ENCODE data around the gene NXPH4. TPM values are rescaled to one million over a fixed set of nuclear protein-coding genes. Genes with fewer than 3 reads are reported as not detected.

The NXPH4 gene
- total RNA-seq, 4 donors from 2014 or later, result 0.21 to 5.0 (median 2.5) TPM

GRCh38 chr12:57263096-57263495 is 46.5 kb downstream of the NXPH4 start:
- Histone ChIP-seq H3K4me3 (no peak overlapping the region), H3K4me1 (no peaks in the 10 kb centered on the region), H3K27ac (no peak overlapping the region), H3K9me3 (no peaks in the 10 kb centered on the region), H3K27me3 (no peaks in the 10 kb centered on the region), H3K36me3 (peaks cover 6 to 94% (median 11%) of the 10 kb centered on the region in 3 donors)
- WGBS, 2 donors, result 86 to 100% methylated on average over 2 of the region's 2 CpGs
- intact Hi-C loops (cut with DNase I), result no loop called here
- TF ChIP-seq POLR2A (IDR thresholded peaks at IDR 0.05), result no peak
- no peak for TF ChIP-seq CTCF (IDR thresholded peaks at IDR 0.05)
- no peak for DNase-seq

- TF ChIP-seq POLR2A (IDR thresholded peaks at IDR 0.05) (no peak), CTCF (IDR thresholded peaks at IDR 0.05) (no peak)
- H3K4me1 ChIP-seq, result no peaks in the 10 kb centered on the region
- no peaks in the 10 kb centered on the region for H3K9me3 ChIP-seq
- intact Hi-C loops (cut with DNase I), result loop anchor here (5.0 kb wide), 1 partner anchor 186 kb away; no protein-coding TSS in a partner anchor
- peaks cover 5 to 94% (median 13%) of the 10 kb centered on the region in 3 donors for H3K36me3 ChIP-seq
- no peak for DNase-seq
- H3K27ac ChIP-seq, result no peak overlapping the region
- H3K4me3 ChIP-seq, result no peak overlapping the region
- no peaks in the 10 kb centered on the region for H3K27me3 ChIP-seq
These were observed 50.1 kb downstream of the NXPH4 start for GRCh38 chr12:57266681-57267080.

DNA sequence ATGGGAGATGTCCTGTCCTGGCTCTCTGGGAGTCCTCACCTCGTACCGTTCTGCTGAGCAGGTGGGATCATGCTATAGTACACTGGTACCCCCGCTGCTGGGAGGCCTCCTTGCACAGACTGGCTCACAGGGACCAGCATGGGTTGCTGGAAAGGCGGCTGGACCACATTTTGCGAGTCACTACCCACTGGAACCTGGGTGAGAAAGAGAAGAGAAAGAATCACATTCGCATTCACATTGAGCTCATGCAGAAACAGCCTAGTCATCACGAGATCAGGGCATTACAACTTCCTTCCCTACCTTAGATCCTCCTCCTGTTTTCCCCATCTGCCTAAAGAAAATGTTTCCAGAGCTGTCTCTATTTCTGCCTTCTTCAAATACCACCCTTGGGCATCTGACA is 51.7 kb downstream of the NXPH4 start:
- Histone ChIP-seq H3K27me3 (no peaks in the 10 kb centered on the region), H3K4me1 (no peaks in the 10 kb centered on the region), H3K27ac (no peak overlapping the region), H3K36me3 (peaks cover 5 to 94% (median 13%) of the 10 kb centered on the region in 3 donors), H3K4me3 (no peak overlapping the region), H3K9me3 (no peaks in the 10 kb centered on the region)
- no peak for TF ChIP-seq CTCF (IDR thresholded peaks at IDR 0.05)
- no peak for TF ChIP-seq POLR2A (IDR thresholded peaks at IDR 0.05)
- DNase-seq, result no peak
- intact Hi-C loops (cut with DNase I), result loop anchor here (5.0 kb wide), 1 partner anchor 184 kb away; no protein-coding TSS in a partner anchor
- WGBS, 2 donors, result 73 to 88% methylated on average over 4 to 7 of the region's 7 CpGs

GRCh38 chr12:57270966-57271470 is 54.4 kb downstream of the NXPH4 start:
- Histone ChIP-seq H3K9me3 (no peaks in the 10 kb centered on the region), H3K36me3 (peaks cover 5 to 98% (median 13%) of the 10 kb centered on the region in 3 donors), H3K27me3 (no peaks in the 10 kb centered on the region), H3K4me1 (no peaks in the 10 kb centered on the region), H3K4me3 (no peak overlapping the region), H3K27ac (no peak overlapping the region)
- TF ChIP-seq CTCF (IDR thresholded peaks at IDR 0.05), result no peak
- TF ChIP-seq POLR2A (IDR thresholded peaks at IDR 0.05), result no peak
- WGBS, 2 donors, result 90% methylated on average over 1 of the region's 1 CpG; no CpG with 5 or more reads in 1 of the 2 donors
- intact Hi-C loops (cut with DNase I), result no loop called here
- no peak for DNase-seq

DNA sequence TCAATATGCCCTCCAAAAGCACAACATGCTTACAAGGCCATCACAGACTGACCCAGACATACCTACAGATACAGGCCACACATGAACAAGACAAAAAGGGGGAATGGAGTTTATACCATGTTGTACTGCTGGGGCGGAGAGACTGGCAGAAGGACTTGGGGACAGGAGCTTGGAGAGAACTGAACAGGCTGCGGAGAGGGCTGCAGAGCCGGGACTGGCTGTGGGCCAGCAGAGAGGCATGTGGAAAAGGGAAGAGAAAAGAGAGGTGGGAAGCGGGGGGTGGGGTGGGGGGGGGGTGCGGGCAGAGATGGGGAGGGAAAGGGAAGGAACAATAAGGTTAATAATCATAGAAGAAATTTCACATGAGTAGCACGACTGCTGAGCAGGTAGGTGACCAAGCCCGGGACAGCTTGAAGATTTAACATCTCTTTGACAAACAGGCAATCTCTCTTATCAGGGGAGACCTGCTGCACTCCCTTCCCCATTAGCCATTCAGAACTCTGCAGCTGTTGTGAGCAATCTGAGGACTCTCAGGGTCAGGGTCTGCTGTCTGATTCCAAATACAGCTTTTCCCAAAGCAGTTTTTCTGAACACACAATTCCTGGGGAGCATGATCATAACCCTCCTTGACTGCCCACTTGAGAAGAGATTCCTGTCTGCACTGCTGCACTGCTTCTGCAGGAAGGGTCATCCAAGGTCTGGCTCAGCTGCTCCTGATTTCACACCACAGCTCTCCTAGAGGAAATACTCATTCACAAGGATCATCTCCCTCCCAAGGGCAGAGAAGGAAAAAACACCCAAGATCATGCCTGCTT is 56.0 kb downstream of the NXPH4 start:
- DNase-seq, result no peak
- H3K27me3 ChIP-seq, result no peaks in the 10 kb centered on the region
- no peak overlapping the region for H3K4me3 ChIP-seq
- H3K4me1 ChIP-seq, result no peaks in the 10 kb centered on the region
- H3K27ac ChIP-seq, result no peak overlapping the region
- peaks cover 5 to 98% (median 9%) of the 10 kb centered on the region in 3 donors for H3K36me3 ChIP-seq
- no peak for TF ChIP-seq CTCF (IDR thresholded peaks at IDR 0.05)
- no peak for TF ChIP-seq POLR2A (IDR thresholded peaks at IDR 0.05)
- intact Hi-C loops (cut with DNase I), result no loop called here
- H3K9me3 ChIP-seq, result no peaks in the 10 kb centered on the region
- WGBS, 2 donors, result 84% methylated on average over 7 of the region's 7 CpGs

Data from esophagus squamous epithelium (tissue), 5 donors.